ENCODE results near the gene DNAJC11. TPM values are rescaled to one million over a fixed set of nuclear protein-coding genes. Genes with fewer than 3 reads are reported as not detected.
A peak's percentile ranks its signal among the peaks of the same experiment; 100 is the strongest.

DNAJC11 gene
- total and polyA plus RNA-seq, 5 donors from 2014 or later = 10.4 to 41.4 (median 16.3) TPM

GRCh38 chr1:6694121-6694713, 7.4 kb downstream of the DNAJC11 start:
- H3K36me3 Mint-ChIP-seq = peaks cover 9% of the 10 kb centered on the region
- no peaks in the 10 kb centered on the region for H3K27me3 Mint-ChIP-seq
- Histone ChIP-seq H3K36me3 (ENCODE audit: control insufficient read depth, insufficient read depth, low read length) (no peaks in the 10 kb centered on the region), H3K27ac (ENCODE audit: insufficient read depth, low read length, poor library complexity, severe bottlenecking) (no peak overlapping the region), H3K4me3 (ENCODE audit: low read depth, low read length) (no peak overlapping the region), H3K9me3 (ENCODE audit: control insufficient read depth in 2 of 2, low read length in 2 of 2) (no peaks in the 10 kb centered on the region), H3K4me1 (ENCODE audit: control insufficient read depth, insufficient read depth, low read length, poor library complexity, severe bottlenecking) (no peaks in the 10 kb centered on the region), H3K27me3 (ENCODE audit: control insufficient read depth, insufficient read depth, low read length) (no peaks in the 10 kb centered on the region)
- peaks cover 9 to 19% (median 14%) of the 10 kb centered on the region in 4 donors for H3K4me1 Mint-ChIP-seq
- H3K9me3 Mint-ChIP-seq = no peaks in the 10 kb centered on the region
- ATAC-seq (ENCODE audit: low read depth in 2 of 2) = no peak
- no peak overlapping the region for H3K4me3 Mint-ChIP-seq
- no peak for DNase-seq
- H3K27ac Mint-ChIP-seq = peak overlapping the region in 1 of 3 donors; percentile 45

DNA sequence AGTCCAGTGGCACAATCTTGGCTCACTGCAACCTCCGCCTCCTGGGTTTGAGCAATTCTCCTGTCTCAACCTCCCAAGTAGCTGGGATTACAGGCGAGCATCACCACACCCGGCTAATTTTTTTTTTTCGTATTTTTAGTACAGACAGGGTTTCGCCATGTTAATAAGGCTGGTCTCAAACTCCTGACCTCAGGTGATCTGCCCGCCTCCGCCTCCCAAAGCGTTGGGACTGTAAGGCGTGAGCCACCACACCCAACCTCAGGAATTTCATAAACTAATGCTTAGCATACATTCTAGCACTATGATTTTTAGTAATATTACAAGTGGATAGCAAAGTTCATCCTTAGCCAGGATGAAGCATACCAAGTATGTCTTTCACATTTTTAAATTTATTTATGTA, 8.7 kb downstream of the DNAJC11 start:
- Mint-ChIP-seq H3K4me3 (no peak overlapping the region), H3K27ac (no peak overlapping the region), H3K27me3 (no peaks in the 10 kb centered on the region), H3K9me3 (no peaks in the 10 kb centered on the region), H3K4me1 (peaks cover 12 to 23% (median 18%) of the 10 kb centered on the region in 4 donors), H3K36me3 (peaks cover 9% of the 10 kb centered on the region)
- H3K27me3 ChIP-seq (ENCODE audit: control insufficient read depth, insufficient read depth, low read length) = no peaks in the 10 kb centered on the region
- no peak for DNase-seq
- no peak for ATAC-seq (ENCODE audit: low read depth in 2 of 2)
- H3K4me1 ChIP-seq (ENCODE audit: control insufficient read depth, insufficient read depth, low read length, poor library complexity, severe bottlenecking) = no peaks in the 10 kb centered on the region
- H3K4me3 ChIP-seq (ENCODE audit: low read depth, low read length) = no peak overlapping the region
- H3K9me3 ChIP-seq (ENCODE audit: control insufficient read depth in 2 of 2, low read length in 2 of 2) = no peaks in the 10 kb centered on the region
- no peaks in the 10 kb centered on the region for H3K36me3 ChIP-seq (ENCODE audit: control insufficient read depth, insufficient read depth, low read length)
- no peak overlapping the region for H3K27ac ChIP-seq (ENCODE audit: insufficient read depth, low read length, poor library complexity, severe bottlenecking)

GRCh38 chr1:6691507-6691906, 10.1 kb downstream of the DNAJC11 start:
- Histone ChIP-seq H3K27ac (ENCODE audit: insufficient read depth, low read length, poor library complexity, severe bottlenecking) (no peak overlapping the region), H3K9me3 (ENCODE audit: control insufficient read depth in 2 of 2, low read length in 2 of 2) (no peaks in the 10 kb centered on the region), H3K27me3 (ENCODE audit: control insufficient read depth, insufficient read depth, low read length) (no peaks in the 10 kb centered on the region), H3K4me1 (ENCODE audit: control insufficient read depth, insufficient read depth, low read length, poor library complexity, severe bottlenecking) (no peaks in the 10 kb centered on the region), H3K4me3 (ENCODE audit: low read depth, low read length) (no peak overlapping the region), H3K36me3 (ENCODE audit: control insufficient read depth, insufficient read depth, low read length) (no peaks in the 10 kb centered on the region)
- Mint-ChIP-seq H3K9me3 (no peaks in the 10 kb centered on the region), H3K4me1 (peaks cover 11 to 22% (median 16%) of the 10 kb centered on the region in 4 donors), H3K36me3 (peaks cover 3% of the 10 kb centered on the region), H3K27me3 (no peaks in the 10 kb centered on the region), H3K4me3 (no peak overlapping the region), H3K27ac (peak overlapping the region in 1 of 3 donors; percentile 11)
- ATAC-seq (ENCODE audit: low read depth in 2 of 2) (no peak), DNase-seq (no peak)

- Mint-ChIP-seq H3K27me3 (no peaks in the 10 kb centered on the region), H3K4me1 (peaks cover 11 to 25% (median 16%) of the 10 kb centered on the region in 4 donors), H3K4me3 (no peak overlapping the region), H3K36me3 (peaks cover 3% of the 10 kb centered on the region), H3K27ac (no peak overlapping the region), H3K9me3 (no peaks in the 10 kb centered on the region)
- ATAC-seq (ENCODE audit: low read depth in 2 of 2) (no peak), DNase-seq (no peak)
- Histone ChIP-seq H3K27me3 (ENCODE audit: control insufficient read depth, insufficient read depth, low read length) (no peaks in the 10 kb centered on the region), H3K4me1 (ENCODE audit: control insufficient read depth, insufficient read depth, low read length, poor library complexity, severe bottlenecking) (no peaks in the 10 kb centered on the region), H3K9me3 (ENCODE audit: control insufficient read depth in 2 of 2, low read length in 2 of 2) (no peaks in the 10 kb centered on the region), H3K36me3 (ENCODE audit: control insufficient read depth, insufficient read depth, low read length) (no peaks in the 10 kb centered on the region), H3K4me3 (ENCODE audit: low read depth, low read length) (no peak overlapping the region), H3K27ac (ENCODE audit: insufficient read depth, low read length, poor library complexity, severe bottlenecking) (no peak overlapping the region)
These were observed 11.4 kb downstream of the DNAJC11 start for GRCh38 chr1:6690186-6690585.

DNA sequence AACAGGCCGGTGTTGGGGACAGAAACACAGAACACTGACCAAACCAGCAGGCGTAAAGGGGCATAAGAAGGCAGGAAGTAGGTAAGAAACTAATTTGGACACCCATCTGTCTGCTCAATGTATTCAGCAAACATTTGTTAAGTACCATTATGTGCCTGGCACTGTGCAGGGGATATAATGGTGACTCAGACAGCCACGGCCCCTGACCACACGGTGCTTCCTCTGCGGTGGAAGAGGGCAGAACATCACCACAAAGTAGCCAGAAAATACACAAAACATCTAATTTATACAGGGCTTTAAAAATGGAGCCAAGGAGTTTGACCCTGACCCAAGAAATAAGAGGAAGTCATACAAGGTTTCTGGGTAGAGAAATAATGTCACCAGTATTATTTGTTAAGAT, 12.9 kb downstream of the DNAJC11 start:
- H3K27me3 Mint-ChIP-seq = no peaks in the 10 kb centered on the region
- H3K4me1 ChIP-seq (ENCODE audit: control insufficient read depth, insufficient read depth, low read length, poor library complexity, severe bottlenecking) = no peaks in the 10 kb centered on the region
- peak overlapping the region in 1 of 3 donors; percentile 64 for H3K27ac Mint-ChIP-seq
- no peaks in the 10 kb centered on the region for H3K36me3 ChIP-seq (ENCODE audit: control insufficient read depth, insufficient read depth, low read length)
- no peaks in the 10 kb centered on the region for H3K9me3 Mint-ChIP-seq
- no peaks in the 10 kb centered on the region for H3K9me3 ChIP-seq (ENCODE audit: control insufficient read depth in 2 of 2, low read length in 2 of 2)
- ATAC-seq (ENCODE audit: low read depth in 2 of 2) = no peak
- H3K4me3 Mint-ChIP-seq = no peak overlapping the region
- no peak overlapping the region for H3K4me3 ChIP-seq (ENCODE audit: low read depth, low read length)
- peaks cover 11 to 22% (median 14%) of the 10 kb centered on the region in 4 donors for H3K4me1 Mint-ChIP-seq
- DNase-seq = no peak
- H3K27me3 ChIP-seq (ENCODE audit: control insufficient read depth, insufficient read depth, low read length) = no peaks in the 10 kb centered on the region
- H3K36me3 Mint-ChIP-seq = peaks cover 3% of the 10 kb centered on the region
- H3K27ac ChIP-seq (ENCODE audit: insufficient read depth, low read length, poor library complexity, severe bottlenecking) = no peak overlapping the region

DNA sequence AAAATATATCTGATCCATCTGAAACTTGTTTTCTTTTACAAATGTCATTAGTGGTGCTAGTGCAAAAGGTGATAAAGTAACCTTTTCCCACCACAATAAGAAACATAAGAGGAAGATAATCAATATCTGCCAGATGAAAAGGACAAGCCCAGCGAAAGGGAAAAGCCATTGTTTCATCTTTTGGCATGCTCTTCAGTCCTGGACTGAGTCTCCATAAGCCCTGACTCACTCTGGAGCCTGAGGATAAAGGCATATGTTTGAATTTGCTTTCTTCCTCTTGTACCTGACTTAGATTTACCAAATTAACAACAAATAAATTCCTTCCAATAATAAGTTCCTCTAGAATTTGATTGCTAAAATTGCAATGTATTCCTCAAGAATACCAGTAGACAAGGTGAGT, 13.6 kb downstream of the DNAJC11 start:
- H3K9me3 Mint-ChIP-seq = peaks cover 0 to under 1% (median 0%) of the 10 kb centered on the region in 7 donors
- no peak overlapping the region for H3K27ac Mint-ChIP-seq
- DNase-seq (no peak), ATAC-seq (ENCODE audit: low read depth in 2 of 2) (no peak)
- Histone ChIP-seq H3K27ac (ENCODE audit: insufficient read depth, low read length, poor library complexity, severe bottlenecking) (no peak overlapping the region), H3K4me3 (ENCODE audit: low read depth, low read length) (no peak overlapping the region), H3K27me3 (ENCODE audit: control insufficient read depth, insufficient read depth, low read length) (no peaks in the 10 kb centered on the region), H3K4me1 (ENCODE audit: control insufficient read depth, insufficient read depth, low read length, poor library complexity, severe bottlenecking) (no peaks in the 10 kb centered on the region), H3K9me3 (ENCODE audit: control insufficient read depth in 2 of 2, low read length in 2 of 2) (no peaks in the 10 kb centered on the region), H3K36me3 (ENCODE audit: control insufficient read depth, insufficient read depth, low read length) (no peaks in the 10 kb centered on the region)
- H3K27me3 Mint-ChIP-seq = no peaks in the 10 kb centered on the region
- H3K4me1 Mint-ChIP-seq = peaks cover 11 to 23% (median 14%) of the 10 kb centered on the region in 4 donors
- peaks cover 3% of the 10 kb centered on the region for H3K36me3 Mint-ChIP-seq
- H3K4me3 Mint-ChIP-seq = no peak overlapping the region

DNA sequence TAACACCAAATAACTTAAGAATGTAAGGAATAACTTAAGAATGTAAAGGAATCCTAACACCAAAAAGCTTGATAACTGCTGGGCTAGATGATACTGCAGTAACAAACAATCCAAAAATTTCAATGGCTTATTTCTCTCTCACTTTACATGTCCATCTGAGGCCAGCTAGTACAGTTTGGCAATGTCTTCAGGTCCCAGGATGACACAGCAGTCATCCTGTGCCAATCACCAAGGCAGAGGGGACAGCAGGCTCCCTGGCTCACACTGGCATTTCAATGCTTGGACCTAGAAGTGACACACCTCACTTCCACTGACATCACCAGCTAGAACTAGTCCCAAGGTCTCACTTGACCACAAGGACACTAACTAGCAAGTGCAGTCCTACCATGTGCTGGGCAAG, 15.3 kb downstream of the DNAJC11 start:
- no peak overlapping the region for H3K27ac ChIP-seq (ENCODE audit: insufficient read depth, low read length, poor library complexity, severe bottlenecking)
- Mint-ChIP-seq H3K4me1 (peaks cover 6 to 23% (median 13%) of the 10 kb centered on the region in 4 donors), H3K4me3 (no peak overlapping the region), H3K9me3 (peaks cover 0 to 1% (median 0%) of the 10 kb centered on the region in 7 donors), H3K27ac (no peak overlapping the region), H3K27me3 (no peaks in the 10 kb centered on the region), H3K36me3 (no peaks in the 10 kb centered on the region)
- no peak for DNase-seq
- ATAC-seq (ENCODE audit: low read depth in 2 of 2) = no peak
- no peaks in the 10 kb centered on the region for H3K36me3 ChIP-seq (ENCODE audit: control insufficient read depth, insufficient read depth, low read length)
- no peaks in the 10 kb centered on the region for H3K4me1 ChIP-seq (ENCODE audit: control insufficient read depth, insufficient read depth, low read length, poor library complexity, severe bottlenecking)
- H3K27me3 ChIP-seq (ENCODE audit: control insufficient read depth, insufficient read depth, low read length) = no peaks in the 10 kb centered on the region
- H3K9me3 ChIP-seq (ENCODE audit: control insufficient read depth in 2 of 2, low read length in 2 of 2) = no peaks in the 10 kb centered on the region
- H3K4me3 ChIP-seq (ENCODE audit: low read depth, low read length) = no peak overlapping the region

DNA sequence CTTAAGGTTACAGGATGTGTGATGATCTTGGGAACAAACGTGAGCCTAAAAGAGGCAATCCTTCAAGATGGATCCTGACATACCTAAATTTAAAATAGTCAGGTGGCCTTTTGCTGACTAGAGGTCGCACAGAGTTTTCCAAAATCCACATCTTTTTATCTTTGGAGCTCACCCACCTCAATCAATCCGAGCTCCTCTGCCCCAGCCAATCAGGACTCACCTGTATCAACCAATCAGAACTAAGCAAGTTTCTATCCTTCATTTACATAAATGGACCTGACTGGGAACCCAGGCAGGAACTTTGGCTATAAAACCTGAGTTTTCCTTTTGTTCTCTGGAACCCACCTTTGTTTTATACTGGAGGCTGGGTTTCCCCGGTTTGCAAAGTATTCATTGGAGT, 16.2 kb downstream of the DNAJC11 start:
- Mint-ChIP-seq H3K27ac (no peak overlapping the region), H3K4me1 (peaks cover 6 to 21% (median 10%) of the 10 kb centered on the region in 4 donors), H3K4me3 (no peak overlapping the region)

More for the DNA sequence above, 16.2 kb downstream of the DNAJC11 start:
- H3K4me1 ChIP-seq (ENCODE audit: control insufficient read depth, insufficient read depth, low read length, poor library complexity, severe bottlenecking) = no peaks in the 10 kb centered on the region
- no peaks in the 10 kb centered on the region for H3K27me3 Mint-ChIP-seq
- ATAC-seq (ENCODE audit: low read depth in 2 of 2) (no peak), DNase-seq (no peak)
- H3K36me3 Mint-ChIP-seq = peaks cover 5% of the 10 kb centered on the region
- no peaks in the 10 kb centered on the region for H3K9me3 ChIP-seq (ENCODE audit: control insufficient read depth in 2 of 2, low read length in 2 of 2)
- no peak overlapping the region for H3K27ac ChIP-seq (ENCODE audit: insufficient read depth, low read length, poor library complexity, severe bottlenecking)
- H3K9me3 Mint-ChIP-seq = peaks cover 0 to 1% (median 0%) of the 10 kb centered on the region in 7 donors
- H3K4me3 ChIP-seq (ENCODE audit: low read depth, low read length) = no peak overlapping the region
- peaks cover 3% of the 10 kb centered on the region for H3K36me3 ChIP-seq (ENCODE audit: control insufficient read depth, insufficient read depth, low read length)
- no peaks in the 10 kb centered on the region for H3K27me3 ChIP-seq (ENCODE audit: control insufficient read depth, insufficient read depth, low read length)

Data from CD4-positive, CD25-positive, alpha-beta regulatory T cell (primary cell).